Stomach smooth muscle (tissue), 2 donors: ENCODE data around the gene SMAD3.

Experiments
- H3K27ac ChIP-seq: one replicate; pipeline ENCODE4 v1.7.0; 2013; ENCODE audit warnings: mild to moderate bottlenecking, low read length, inconsistent platforms
- H3K27me3 ChIP-seq, 2 donors: one replicate each; pipeline ENCODE4 v1.7.0; 2013; ENCODE audit warnings: low read length in 2 of 2; ENCODE audit not compliant: insufficient read depth in 2 of 2, control insufficient read depth in 1 of 2
- H3K36me3 ChIP-seq, 2 donors: one replicate each; pipeline ENCODE4 v1.7.0; 2013; ENCODE audit warnings: low read length in 2 of 2; ENCODE audit not compliant: control insufficient read depth in 2 of 2, insufficient read depth in 2 of 2
- H3K4me1 ChIP-seq: one replicate; pipeline ENCODE4 v1.7.0; 2013; ENCODE audit warnings: low read length; ENCODE audit not compliant: control insufficient read depth, insufficient read depth
- H3K4me3 ChIP-seq, 2 donors: one replicate each; pipeline ENCODE4 v1.7.0; 2013; ENCODE audit warnings: low read length in 2 of 2
- H3K9ac ChIP-seq, 2 donors: one replicate each; pipeline ENCODE4 v1.7.0; 2013; ENCODE audit warnings: low read length in 2 of 2, mild to moderate bottlenecking in 1 of 2
- H3K9me3 ChIP-seq, 2 donors: one replicate each; pipeline ENCODE4 v1.7.0; 2013; ENCODE audit warnings: low read length in 2 of 2; ENCODE audit not compliant: control insufficient read depth in 2 of 2
- donor health status: healthy.
- donor health status: Pancreatic carcinoma.

SMAD3 gene

GRCh38 chr15:67199391-67199790, 134.0 kb downstream of the SMAD3 start:
- peaks cover 8% of the 10 kb centered on the region for H3K4me1 ChIP-seq
- no peak overlapping the region for H3K9ac ChIP-seq
- H3K4me3 ChIP-seq = no peak overlapping the region
- no peaks in the 10 kb centered on the region for H3K9me3 ChIP-seq
- H3K36me3 ChIP-seq = peaks cover 7 to 8% of the 10 kb centered on the region in 2 donors
- no peak overlapping the region for H3K27ac ChIP-seq
- H3K27me3 ChIP-seq = no peaks in the 10 kb centered on the region

DNA sequence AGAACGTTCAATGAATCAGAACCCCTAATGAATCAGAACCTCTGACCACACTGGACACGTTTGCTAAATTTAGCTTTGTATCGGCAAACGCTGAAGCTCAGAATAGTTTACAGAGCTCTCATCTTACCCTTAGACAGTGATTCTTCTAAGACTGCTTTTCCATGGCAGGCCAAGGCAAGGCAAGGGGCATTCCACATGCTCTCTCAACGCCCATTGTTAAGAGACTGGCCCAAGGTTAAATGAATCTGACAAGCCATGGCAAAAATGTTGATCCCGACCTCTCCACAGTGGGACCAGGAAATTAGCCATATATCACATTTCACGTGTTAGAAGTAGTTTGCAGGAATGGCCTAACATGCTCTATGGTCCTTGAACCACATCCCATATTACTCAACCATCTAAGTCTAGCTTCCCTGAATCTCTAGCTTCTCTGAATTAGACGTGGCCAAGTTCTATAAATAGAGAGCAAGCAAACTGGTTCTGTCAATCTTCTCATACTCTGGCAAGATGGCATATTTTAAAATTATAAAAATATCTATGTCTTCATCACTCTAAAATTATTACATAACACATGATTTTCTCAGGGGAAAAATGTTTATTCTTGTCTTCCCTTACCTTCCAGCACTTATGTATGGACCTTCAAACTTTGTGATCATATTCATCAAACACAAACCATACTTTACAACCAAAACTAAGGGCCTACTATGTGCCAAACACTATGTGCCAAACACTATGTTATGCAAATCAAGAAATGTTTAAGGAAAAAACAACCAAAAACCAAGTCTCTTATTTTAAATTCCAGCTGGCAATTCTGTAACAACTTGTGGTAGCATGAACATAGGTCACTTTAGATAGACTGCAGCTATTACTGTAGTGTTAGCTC, 134.7 kb downstream of the SMAD3 start:
- no peaks in the 10 kb centered on the region for H3K27me3 ChIP-seq
- H3K9ac ChIP-seq = no peak overlapping the region
- H3K4me3 ChIP-seq = no peak overlapping the region
- peaks cover 7 to 8% of the 10 kb centered on the region in 2 donors for H3K36me3 ChIP-seq
- no peak overlapping the region for H3K27ac ChIP-seq
- no peaks in the 10 kb centered on the region for H3K9me3 ChIP-seq
- peaks cover 6% of the 10 kb centered on the region for H3K4me1 ChIP-seq

DNA sequence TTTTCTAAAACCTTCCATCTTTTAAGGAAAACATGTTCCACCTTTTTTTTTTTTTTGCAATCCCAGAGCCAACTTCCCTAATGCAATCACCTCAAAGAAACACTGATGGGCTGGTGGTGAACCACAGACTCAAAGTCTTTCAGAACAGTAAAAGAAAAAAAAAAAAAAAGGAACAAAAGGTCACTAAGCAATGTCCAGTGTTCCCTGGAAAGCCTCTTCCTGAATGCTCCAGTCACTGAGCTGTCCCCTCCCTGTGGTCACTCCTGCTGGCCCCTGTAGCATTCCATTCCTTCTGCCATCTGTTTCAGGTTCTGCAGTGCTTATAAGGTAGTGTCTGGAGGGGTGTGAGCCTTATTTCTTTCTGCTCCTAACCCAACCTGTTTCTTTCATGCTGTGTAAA, 135.7 kb downstream of the SMAD3 start:
- Histone ChIP-seq H3K9me3 (no peaks in the 10 kb centered on the region), H3K4me3 (no peak overlapping the region), H3K27ac (no peak overlapping the region), H3K4me1 (peaks cover 6% of the 10 kb centered on the region), H3K27me3 (no peaks in the 10 kb centered on the region), H3K36me3 (peaks cover 6 to 7% of the 10 kb centered on the region in 2 donors), H3K9ac (no peak overlapping the region)

DNA sequence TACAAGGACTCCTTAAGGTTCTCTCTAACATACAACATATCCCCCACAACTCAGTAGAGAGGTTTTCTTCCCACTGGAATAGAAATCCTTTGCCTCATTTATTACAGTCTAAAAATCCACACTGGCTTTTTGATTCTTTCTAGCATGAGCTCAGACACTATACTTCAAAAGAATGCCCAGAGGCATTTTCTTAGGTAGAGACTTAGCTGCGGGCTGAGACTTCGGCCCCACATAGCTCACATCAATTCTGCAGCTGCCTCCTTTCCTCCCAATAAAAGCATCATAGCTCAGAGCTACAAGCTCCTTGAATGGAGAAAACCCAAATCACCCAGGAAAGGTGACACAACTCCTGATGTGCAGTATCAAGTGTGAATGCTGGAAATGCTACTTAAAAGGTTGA, 136.7 kb downstream of the SMAD3 start:
- Histone ChIP-seq H3K27ac (no peak overlapping the region), H3K9ac (no peak overlapping the region), H3K27me3 (no peaks in the 10 kb centered on the region), H3K4me3 (no peak overlapping the region), H3K36me3 (peaks cover 6 to 7% of the 10 kb centered on the region in 2 donors), H3K4me1 (peaks cover 2% of the 10 kb centered on the region), H3K9me3 (no peaks in the 10 kb centered on the region)

DNA sequence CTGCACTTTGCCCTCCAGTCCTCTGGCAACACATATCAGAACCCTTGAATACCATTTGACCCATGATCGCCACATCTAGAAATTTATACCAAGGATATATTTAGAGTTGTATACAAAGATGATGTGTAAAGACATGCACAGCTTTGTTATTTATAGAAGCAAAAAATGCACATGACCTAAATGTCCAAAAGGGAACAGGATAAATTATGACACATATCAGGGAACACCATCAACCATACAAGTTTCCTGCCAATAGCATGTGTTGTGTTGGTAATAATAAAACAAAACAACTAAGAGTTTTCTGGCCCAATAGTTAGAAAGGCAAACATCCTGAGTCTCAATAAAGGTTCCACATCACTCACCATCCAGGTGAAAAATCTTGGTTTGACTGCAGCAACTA, 137.6 kb downstream of the SMAD3 start:
- Histone ChIP-seq H3K27ac (no peak overlapping the region), H3K9me3 (no peaks in the 10 kb centered on the region), H3K27me3 (no peaks in the 10 kb centered on the region), H3K4me1 (no peaks in the 10 kb centered on the region), H3K4me3 (no peak overlapping the region), H3K36me3 (peaks cover 6 to 7% of the 10 kb centered on the region in 2 donors), H3K9ac (no peak overlapping the region)

- Histone ChIP-seq H3K27ac (no peak overlapping the region), H3K9me3 (no peaks in the 10 kb centered on the region), H3K4me3 (no peak overlapping the region), H3K27me3 (no peaks in the 10 kb centered on the region), H3K9ac (no peak overlapping the region), H3K36me3 (peaks cover 3 to 13% of the 10 kb centered on the region in 2 donors), H3K4me1 (no peaks in the 10 kb centered on the region)
Measured at GRCh38 chr15:67207555-67208207, 142.3 kb downstream of the SMAD3 start.

GRCh38 chr15:67208396-67208795, 143.0 kb downstream of the SMAD3 start:
- H3K27ac ChIP-seq = no peak overlapping the region
- peaks cover 3 to 13% of the 10 kb centered on the region in 2 donors for H3K36me3 ChIP-seq
- H3K27me3 ChIP-seq = no peaks in the 10 kb centered on the region
- H3K9me3 ChIP-seq = no peaks in the 10 kb centered on the region
- no peaks in the 10 kb centered on the region for H3K4me1 ChIP-seq
- H3K4me3 ChIP-seq = no peak overlapping the region
- H3K9ac ChIP-seq = no peak overlapping the region

- no peaks in the 10 kb centered on the region for H3K4me1 ChIP-seq
- H3K9me3 ChIP-seq = no peaks in the 10 kb centered on the region
- H3K36me3 ChIP-seq = peaks cover 3 to 10% of the 10 kb centered on the region in 2 donors
- H3K9ac ChIP-seq = no peak overlapping the region
- H3K4me3 ChIP-seq = no peak overlapping the region
- H3K27ac ChIP-seq = no peak overlapping the region
- no peaks in the 10 kb centered on the region for H3K27me3 ChIP-seq
Measured at GRCh38 chr15:67210555-67211168, 145.3 kb downstream of the SMAD3 start.

GRCh38 chr15:67212684-67213367, 147.4 kb downstream of the SMAD3 start:
- Histone ChIP-seq H3K27ac (no peak overlapping the region), H3K4me1 (no peaks in the 10 kb centered on the region), H3K9ac (no peak overlapping the region), H3K27me3 (no peaks in the 10 kb centered on the region), H3K36me3 (peaks cover 3 to 10% of the 10 kb centered on the region in 2 donors), H3K4me3 (no peak overlapping the region), H3K9me3 (no peaks in the 10 kb centered on the region)

GRCh38 chr15:67215102-67215501, 149.7 kb downstream of the SMAD3 start:
- H3K9me3 ChIP-seq = no peaks in the 10 kb centered on the region
- no peaks in the 10 kb centered on the region for H3K27me3 ChIP-seq
- no peak overlapping the region for H3K9ac ChIP-seq
- no peak overlapping the region for H3K27ac ChIP-seq
- H3K36me3 ChIP-seq = no peaks in the 10 kb centered on the region
- H3K4me3 ChIP-seq = no peak overlapping the region
- H3K4me1 ChIP-seq = no peaks in the 10 kb centered on the region
